Loucy (cell line): ENCODE measurements around the gene AIDA.

Experiments used
- H2AFZ ChIP-seq: fragments of 200-600 bp; sonication (generic); 2 replicates; pipeline ENCODE4 v1.6.0; 2016; ENCODE audit warnings: antibody characterized with exemption, mild to moderate bottlenecking, low read length, moderate library complexity
- H3F3A ChIP-seq: fragments of 200-600 bp; 2 replicates; pipeline ENCODE4 v1.6.0; 2016; ENCODE audit warnings: antibody characterized with exemption, low read depth, mild to moderate bottlenecking
- H3K27me3 ChIP-seq: fragments of 200-600 bp; sonication (generic); 2 replicates; pipeline ENCODE4 v1.6.1; 2014; ENCODE audit warnings: low read length, mild to moderate bottlenecking; ENCODE audit not compliant: insufficient read depth, poor library complexity, severe bottlenecking
- H3K36me3 ChIP-seq: fragments of 200-600 bp; sonication (generic); 2 replicates; pipeline ENCODE4 v1.6.1; 2016; ENCODE audit warnings: low read length; ENCODE audit not compliant: insufficient read depth
- H3K4me1 ChIP-seq: fragments of 200-600 bp; sonication (generic); 2 replicates; pipeline ENCODE4 v1.5.1; 2014; ENCODE audit warnings: low read length, mild to moderate bottlenecking; ENCODE audit not compliant: insufficient read depth, poor library complexity, severe bottlenecking
- H3K4me2 ChIP-seq: fragments of 200-600 bp; sonication (generic); 2 replicates; pipeline ENCODE4 v1.6.0; 2014; ENCODE audit warnings: antibody characterized with exemption, low read length, low read depth, mild to moderate bottlenecking; ENCODE audit not compliant: poor library complexity, severe bottlenecking
- H3K4me3 ChIP-seq: fragments of 200-600 bp; sonication (generic); 2 replicates; pipeline ENCODE4 v1.5.1; 2014; ENCODE audit warnings: low read length, mild to moderate bottlenecking, mixed read lengths; ENCODE audit not compliant: poor library complexity, severe bottlenecking
- H3K79me2 ChIP-seq: fragments of 200-600 bp; sonication (generic); 2 replicates; pipeline ENCODE4 v1.6.1; 2014; ENCODE audit warnings: low read length; ENCODE audit not compliant: insufficient read depth
- H3K9ac ChIP-seq: fragments of 200-600 bp; sonication (generic); 2 replicates; pipeline ENCODE4 v1.6.0; 2014; ENCODE audit warnings: mild to moderate bottlenecking, low read depth, low read length, moderate library complexity; ENCODE audit not compliant: poor library complexity, severe bottlenecking
- H3K9me2 ChIP-seq: fragments of 200-600 bp; sonication (generic); replicated peaks from 2 replicates; pipeline ENCODE4 v1.6.1; 2016; ENCODE audit warnings: low read depth, low read length, mixed read lengths
- H3K9me3 ChIP-seq: fragments of 200-600 bp; sonication (generic); 2 replicates; pipeline ENCODE4 v1.6.1; 2014; ENCODE audit warnings: mild to moderate bottlenecking, antibody characterized with exemption, low read length, low read depth; ENCODE audit not compliant: insufficient read depth
- H4K20me1 ChIP-seq: fragments of 200-600 bp; sonication (generic); 2 replicates; pipeline ENCODE4 v1.6.0; 2014; ENCODE audit warnings: antibody characterized with exemption, low read length, mild to moderate bottlenecking; ENCODE audit not compliant: insufficient read depth, poor library complexity, severe bottlenecking
- EZH2phosphoT487 ChIP-seq: fragments of 200-600 bp; IDR thresholded peaks from 2 replicates; pipeline ENCODE4 v1.6.1; 2018; ENCODE audit warnings: antibody characterized with exemption, mild to moderate bottlenecking, moderate library complexity, borderline replicate concordance
- TF ChIP-seq, protein P1 (sequence below): fragments of 200-600 bp; sonication (generic); conservative IDR thresholded peaks from 2 replicates; pipeline ENCODE4 v1.5.1; 2014; ENCODE audit warnings: mild to moderate bottlenecking, antibody characterized with exemption, low read length

Gene AIDA

DNA sequence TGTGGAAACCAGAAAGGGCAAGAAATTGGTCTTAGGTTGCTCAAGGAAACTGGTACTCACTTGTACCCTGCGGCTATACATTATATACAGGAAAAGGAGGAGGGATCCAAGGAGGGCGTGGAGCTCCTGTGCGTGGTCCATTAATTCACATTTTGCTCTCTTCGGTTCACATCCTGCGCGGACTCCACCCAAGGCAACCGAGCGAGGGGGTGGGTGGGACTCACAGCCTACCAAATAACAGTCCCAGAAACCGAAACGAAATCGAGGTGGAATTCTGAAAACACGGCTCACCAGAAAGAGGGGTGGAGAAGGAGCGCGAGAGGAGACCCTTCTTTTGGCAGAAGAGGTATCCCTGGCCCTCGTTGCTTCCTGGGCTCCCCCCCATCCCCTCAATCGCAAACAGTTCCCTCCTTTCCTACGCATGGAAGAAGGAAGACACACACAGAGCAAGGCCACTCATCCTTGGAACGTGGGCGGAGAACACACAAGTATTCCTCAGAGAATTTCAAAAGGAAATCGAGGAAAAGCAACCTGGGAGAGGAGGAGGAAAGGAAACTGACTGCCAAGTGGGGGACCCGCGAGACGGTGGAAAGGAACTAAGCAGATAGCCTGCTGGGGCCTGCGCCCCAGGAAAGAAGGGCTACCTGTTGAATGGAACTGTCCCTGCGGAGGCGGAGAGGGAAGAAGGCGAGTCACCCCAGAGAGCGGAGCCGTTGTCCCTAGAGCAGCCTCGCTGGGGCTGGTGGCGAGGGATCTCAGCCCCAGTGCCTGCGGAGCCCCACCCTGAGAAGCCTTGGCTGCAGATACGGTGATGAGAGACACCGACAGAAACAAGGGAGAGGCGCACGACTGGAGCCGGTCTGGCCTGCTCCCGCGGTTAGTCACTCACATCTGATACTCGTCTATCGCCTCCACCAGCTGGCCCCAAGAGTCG, 705 bp downstream of the AIDA start:
- Histone ChIP-seq H3K27me3 (no peaks in the 10 kb centered on the region), H3K4me2 (peak overlapping the region; percentile 86), H3F3A (no peaks in the 10 kb centered on the region; the same call in 1 of the 2 replicates), H3K9me3 (no peaks in the 10 kb centered on the region), H3K36me3 (peaks cover 5% of the 10 kb centered on the region; the same call in 1 of the 2 replicates), H4K20me1 (peaks cover 13% of the 10 kb centered on the region), H3K4me1 (peaks cover 20% of the 10 kb centered on the region), H3K4me3 (peak overlapping the region; percentile 81), H2AFZ (peak overlapping the region; percentile 76), H3K79me2 (peaks cover 68% of the 10 kb centered on the region), H3K9ac (peak overlapping the region; percentile 87), H3K9me2 (no peaks in the 10 kb centered on the region)
- TF ChIP-seq EZH2phosphoT487 = no peak
- TF ChIP-seq, protein P1, sequence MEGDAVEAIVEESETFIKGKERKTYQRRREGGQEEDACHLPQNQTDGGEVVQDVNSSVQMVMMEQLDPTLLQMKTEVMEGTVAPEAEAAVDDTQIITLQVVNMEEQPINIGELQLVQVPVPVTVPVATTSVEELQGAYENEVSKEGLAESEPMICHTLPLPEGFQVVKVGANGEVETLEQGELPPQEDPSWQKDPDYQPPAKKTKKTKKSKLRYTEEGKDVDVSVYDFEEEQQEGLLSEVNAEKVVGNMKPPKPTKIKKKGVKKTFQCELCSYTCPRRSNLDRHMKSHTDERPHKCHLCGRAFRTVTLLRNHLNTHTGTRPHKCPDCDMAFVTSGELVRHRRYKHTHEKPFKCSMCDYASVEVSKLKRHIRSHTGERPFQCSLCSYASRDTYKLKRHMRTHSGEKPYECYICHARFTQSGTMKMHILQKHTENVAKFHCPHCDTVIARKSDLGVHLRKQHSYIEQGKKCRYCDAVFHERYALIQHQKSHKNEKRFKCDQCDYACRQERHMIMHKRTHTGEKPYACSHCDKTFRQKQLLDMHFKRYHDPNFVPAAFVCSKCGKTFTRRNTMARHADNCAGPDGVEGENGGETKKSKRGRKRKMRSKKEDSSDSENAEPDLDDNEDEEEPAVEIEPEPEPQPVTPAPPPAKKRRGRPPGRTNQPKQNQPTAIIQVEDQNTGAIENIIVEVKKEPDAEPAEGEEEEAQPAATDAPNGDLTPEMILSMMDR = no peak

DNA sequence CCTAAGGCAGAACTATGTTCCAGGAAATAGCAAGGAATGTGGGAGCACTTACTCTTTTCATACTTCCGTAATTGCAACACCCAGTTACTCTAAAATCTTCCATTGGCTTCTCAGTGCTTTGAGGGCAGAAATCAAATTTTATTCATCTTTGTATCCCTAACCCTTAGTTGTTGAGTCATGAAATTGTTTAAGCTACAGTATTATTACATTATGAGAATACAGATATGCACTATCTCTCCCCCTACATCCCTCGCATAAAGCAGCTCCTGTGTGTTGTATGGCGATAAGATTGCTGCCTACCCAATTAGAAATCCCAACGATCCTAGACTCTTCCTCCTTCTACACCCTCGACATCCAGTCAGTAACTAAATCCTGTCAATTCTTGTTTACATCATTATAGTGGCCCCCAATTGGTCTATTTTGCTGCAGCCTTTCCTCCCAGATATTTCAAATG, 2.6 kb downstream of the AIDA start:
- Histone ChIP-seq H3K9ac (peak overlapping the region; percentile 87), H4K20me1 (peaks cover 13% of the 10 kb centered on the region), H3K9me2 (no peaks in the 10 kb centered on the region), H3K4me3 (peak overlapping the region; percentile 81), H3K4me1 (peaks cover 20% of the 10 kb centered on the region), H3K36me3 (no peaks in the 10 kb centered on the region), H2AFZ (no peak overlapping the region), H3K79me2 (peaks cover 80% of the 10 kb centered on the region), H3F3A (no peaks in the 10 kb centered on the region; the same call in 1 of the 2 replicates), H3K9me3 (no peaks in the 10 kb centered on the region), H3K27me3 (no peaks in the 10 kb centered on the region), H3K4me2 (peak overlapping the region; percentile 86)
- no peak for TF ChIP-seq EZH2phosphoT487
- TF ChIP-seq, protein P1 = no peak

GRCh38 chr1:222706815-222707214, 5.5 kb downstream of the AIDA start:
- Histone ChIP-seq H3K4me2 (no peak overlapping the region), H4K20me1 (peaks cover 13% of the 10 kb centered on the region), H3K4me1 (peaks cover 16% of the 10 kb centered on the region), H3K9ac (no peak overlapping the region), H3K79me2 (peaks cover 71% of the 10 kb centered on the region), H2AFZ (no peak overlapping the region), H3F3A (no peaks in the 10 kb centered on the region; the same call in 1 of the 2 replicates), H3K9me3 (peaks cover 5% of the 10 kb centered on the region; the same call in 1 of the 2 replicates), H3K9me2 (no peaks in the 10 kb centered on the region), H3K27me3 (no peaks in the 10 kb centered on the region), H3K36me3 (peaks cover 9% of the 10 kb centered on the region), H3K4me3 (no peak overlapping the region)
- TF ChIP-seq, protein P1 = peak; percentile 33
- TF ChIP-seq EZH2phosphoT487 = no peak
